ENCODE results near the gene CHCHD2. TPM values are rescaled to one million over a fixed set of nuclear protein-coding genes. Genes with fewer than 3 reads are reported as not detected.
"Not testable (repeated sequence)": the region's sequence is repeated elsewhere in the genome, so short reads cannot be mapped to it uniquely, and the experiment has no call there.

CHCHD2 gene
- total RNA-seq, 1 experiment from 2014 or later: 510 TPM

GRCh38 chr7:56099653-56100052 is 6.6 kb downstream of the CHCHD2 start:
- TF ChIP-seq EZH2phosphoT487 (IDR thresholded peaks at IDR 0.05; ENCODE audit: borderline replicate concordance) (no peak), CTCF (IDR thresholded peaks at IDR 0.05 in 2 of 3, conservative IDR thresholded peaks at IDR 0.05 in 1 of 3; ENCODE audit: borderline replicate concordance in 1 of 3, insufficient read depth in 1 of 3, low read depth in 2 of 3, low read length in 2 of 3) (peak in 2 of 3 experiments; percentile 6 to 21; a peak in 1 of 6 replicates)
- no TSS peak for BruUV-seq (replicated peaks)
- H3K36me3 ChIP-seq (ENCODE audit: control insufficient read depth in 1 of 2, insufficient read depth in 2 of 2, low read length in 2 of 2): peaks cover 37 to 46% of the 10 kb centered on the region in 2 experiments
- no peaks in the 10 kb centered on the region for H3K4me1 ChIP-seq (ENCODE audit: control insufficient read depth in 1 of 2, insufficient read depth in 2 of 2, low read length in 2 of 2)
- no peaks in the 10 kb centered on the region for H3K9me3 ChIP-seq (ENCODE audit: control insufficient read depth in 1 of 2, insufficient read depth in 1 of 2, low read depth in 1 of 2, low read length in 2 of 2)
- ATAC-seq (peak; percentile 49; the same call in 1 of the 2 replicates), DNase-seq (ENCODE audit: low read depth, low spot score) (no peak)
- no peak overlapping the region for H3K4me2 ChIP-seq (ENCODE audit: low read length)
- ChIA-PET RAD21 (ENCODE audit: low non-redundant PET in 1 of 2, low total read pairs in 2 of 2, uncharacterized antibody in 2 of 2, unreplicated experiment in 2 of 2) (no interaction called here), CTCF (no interaction called here), POLR2A (no interaction called here)
- H3K9ac ChIP-seq (ENCODE audit: low read length): no peak overlapping the region
- H3K27ac ChIP-seq (ENCODE audit: low read depth, low read length): no peak overlapping the region
- H2AFZ ChIP-seq (ENCODE audit: low read depth, low read length, poor library complexity, severe bottlenecking): no peak overlapping the region
- no peak overlapping the region for H3K4me3 ChIP-seq (replicated peaks in 1 of 2; ENCODE audit: low read depth in 1 of 2, low read length in 2 of 2)
- intact Hi-C loops (cut with micrococcal nuclease): no loop called here
- no peaks in the 10 kb centered on the region for H3K27me3 ChIP-seq (ENCODE audit: insufficient read depth, low read length)
- H3K79me2 ChIP-seq (ENCODE audit: insufficient read depth, low read length): peaks cover 27% of the 10 kb centered on the region
- H4K20me1 ChIP-seq (ENCODE audit: insufficient read depth): no peaks in the 10 kb centered on the region
- no peaks in the 10 kb centered on the region for H3K9me2 ChIP-seq (ENCODE audit: insufficient read depth)

- H4K20me1 ChIP-seq (ENCODE audit: insufficient read depth); CTCF ChIA-PET; H3K9me2 ChIP-seq (ENCODE audit: insufficient read depth); H3K27me3 ChIP-seq (ENCODE audit: insufficient read depth, low read length); H2AFZ ChIP-seq (ENCODE audit: low read depth, low read length, poor library complexity, severe bottlenecking); intact Hi-C loops (cut with micrococcal nuclease); H3K9me3 ChIP-seq (ENCODE audit: control insufficient read depth in 1 of 2, insufficient read depth in 1 of 2, low read depth in 1 of 2, low read length in 2 of 2); H3K9ac ChIP-seq (ENCODE audit: low read length); H3K27ac ChIP-seq (ENCODE audit: low read depth, low read length); H3K4me1 ChIP-seq (ENCODE audit: control insufficient read depth in 1 of 2, insufficient read depth in 2 of 2, low read length in 2 of 2); POLR2A ChIA-PET; ATAC-seq; H3K4me3 ChIP-seq (replicated peaks in 1 of 2; ENCODE audit: low read depth in 1 of 2, low read length in 2 of 2); BruUV-seq (replicated peaks); H3K4me2 ChIP-seq (ENCODE audit: low read length); RAD21 ChIA-PET (ENCODE audit: low non-redundant PET in 1 of 2, low total read pairs in 2 of 2, uncharacterized antibody in 2 of 2, unreplicated experiment in 2 of 2); DNase-seq (ENCODE audit: low read depth, low spot score): not testable (repeated sequence)
- peaks cover 29 to 37% of the 10 kb centered on the region in 2 experiments for H3K36me3 ChIP-seq (ENCODE audit: control insufficient read depth in 1 of 2, insufficient read depth in 2 of 2, low read length in 2 of 2)
- 0 out of 2 replicates have a peak, but pooled peaks have one; percentile 14 for TF ChIP-seq POLR2AphosphoS5 (IDR thresholded peaks at IDR 0.05; ENCODE audit: low read depth, low read length)
- peaks cover 14% of the 10 kb centered on the region for H3K79me2 ChIP-seq (ENCODE audit: insufficient read depth, low read length)
Observed at GRCh38 chr7:56098187-56099008, 7.9 kb downstream of the CHCHD2 start.

All from HCT116 (cell line).